Tibial nerve (tissue), 4 donors: Measurements from ENCODE around the gene RGS9. TPM values are rescaled to one million over a fixed set of nuclear protein-coding genes. Genes with fewer than 3 reads are reported as not detected.

ENCODE experiments used
- DNase-seq, 2 donors: peaks; one replicate each; pipeline ENCODE4 v3.0.0-alpha.2; 2019; ENCODE audit warnings: low spot score in 2 of 2
- H3K27ac ChIP-seq, 4 donors: fragments of 200-600 bp; sonication (generic) in 3 of 4; one replicate each; pipeline ENCODE4 v1.5.1; 2017 to 2019; ENCODE audit warnings: mild to moderate bottlenecking in 1 of 4
- H3K27me3 ChIP-seq, 2 donors: fragments of 200-600 bp; sonication (generic) in 1 of 2; one replicate each; pipeline versions ENCODE4 v1.5.1 to v1.6.0; 2017 to 2019
- H3K36me3 ChIP-seq, 3 donors: fragments of 200-600 bp; sonication (generic); one replicate each; pipeline ENCODE4 v1.5.1; 2018 to 2019
- H3K4me1 ChIP-seq, 4 donors: fragments of 200-600 bp; sonication (generic) in 3 of 4; one replicate each; pipeline ENCODE4 v1.5.1; 2017 to 2019
- H3K4me3 ChIP-seq, 4 donors: fragments of 200-600 bp; sonication (generic) in 3 of 4; one replicate each; pipeline ENCODE4 v1.5.1; 2017 to 2019; ENCODE audit warnings: mild to moderate bottlenecking in 1 of 4, moderate library complexity in 1 of 4
- H3K9me3 ChIP-seq, 4 donors: fragments of 200-600 bp; sonication (generic) in 3 of 4; one replicate each; pipeline ENCODE4 v1.5.1; 2017 to 2019
- EP300 ChIP-seq, 2 donors: sonication (generic); formaldehyde crosslinking; IDR thresholded peaks; one replicate each; pipeline ENCODE4 v1.6.1; 2017; ENCODE audit warnings: antibody characterized with exemption in 2 of 2, mild to moderate bottlenecking in 1 of 2
- POLR2A ChIP-seq, 2 donors: fragments of 450-650 bp; IDR thresholded peaks; one replicate each; pipeline ENCODE4 v1.6.1; 2017; ENCODE audit warnings: antibody characterized with exemption in 2 of 2, mild to moderate bottlenecking in 2 of 2, moderate library complexity in 2 of 2
- WGBS, 2 donors: methylation state at CpG; one replicate each; pipeline ENCODE4 v1.1.5; 2018; 5-methylcytosine and 5-hydroxymethylcytosine counted together
- total RNA-seq, 4 donors: library from RNA; depleted of rRNA; stranded (reverse); fragments of >200 nt; gene quantifications; one replicate each; pipeline ENCODE4 v1.1.0, GENCODE V29; 2016
- TF ChIP-seq, protein P1 (sequence below), 5 experiments: fragments of 200-600 bp in 3 of 5; fragments of 450-650 bp in 2 of 5; sonication (generic) in 3 of 5; IDR thresholded peaks; one replicate each; pipeline ENCODE4 v1.5.1; 2016 to 2019; ENCODE audit warnings: antibody characterized with exemption in 5 of 5, mild to moderate bottlenecking in 3 of 5, moderate library complexity in 2 of 5

The RGS9 gene
- total RNA-seq, 4 donors from 2014 or later, result 10.7 to 15.3 (median 11.3) TPM

DNA sequence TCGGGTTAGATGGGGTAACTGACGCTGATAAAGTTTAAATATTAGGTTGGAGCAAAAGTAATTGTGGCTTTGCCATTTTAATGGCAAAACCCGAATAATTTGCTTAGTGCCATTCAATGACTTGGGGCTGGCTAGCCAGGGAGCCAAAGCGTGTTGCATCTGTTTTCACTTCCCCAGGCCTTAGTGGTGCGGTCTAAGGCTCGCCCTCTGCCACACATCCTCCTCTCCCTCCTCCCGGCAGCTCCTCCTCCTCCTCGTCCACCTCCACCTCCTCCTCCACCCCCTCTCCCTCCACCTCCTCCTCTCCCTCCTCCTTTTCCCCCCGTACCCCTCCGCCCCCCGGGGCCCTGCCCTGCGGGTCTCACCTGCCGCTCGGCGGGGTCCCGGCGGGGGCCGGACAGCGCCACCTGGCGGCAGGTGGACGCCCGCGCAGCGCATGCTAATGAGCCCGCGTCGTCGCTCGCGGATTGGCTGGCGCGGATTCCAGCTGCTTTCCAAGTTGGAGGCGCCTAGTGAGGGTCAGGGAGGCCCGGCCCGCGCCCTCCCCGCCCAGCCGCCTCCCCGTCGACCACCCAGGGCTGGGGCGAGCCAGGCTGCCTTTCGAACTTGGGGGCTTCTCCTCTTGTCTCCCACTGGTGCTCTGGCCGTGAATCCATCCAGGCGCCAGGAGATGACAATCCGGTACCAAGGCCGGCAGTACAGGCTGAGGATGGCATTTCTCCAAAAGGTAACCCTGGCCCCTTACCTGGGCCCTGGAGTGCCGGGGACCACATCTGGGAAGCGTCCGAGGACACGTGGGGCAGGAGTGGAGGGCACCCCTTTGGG lies 36.6 kb upstream of the RGS9 start:
- 4 to 5% methylated on average over 30 to 45 of the region's 50 CpGs for WGBS, 2 donors

GRCh38 chr17:65101371-65101770 lies 35.8 kb upstream of the RGS9 start:
- Histone ChIP-seq H3K4me1 (peaks cover 0 to 46% (median 23%) of the 10 kb centered on the region in 4 donors), H3K27me3 (no peaks in the 10 kb centered on the region), H3K36me3 (no peaks in the 10 kb centered on the region), H3K9me3 (no peaks in the 10 kb centered on the region), H3K4me3 (peak overlapping the region in 2 of 4 donors; percentile 56 to 63), H3K27ac (peak overlapping the region in 3 of 4 donors; percentile 72 to 89 (median 77))
- TF ChIP-seq POLR2A (IDR thresholded peaks at IDR 0.05), result no peak
- no peak for TF ChIP-seq EP300 (IDR thresholded peaks at IDR 0.05)
- TF ChIP-seq, protein P1, sequence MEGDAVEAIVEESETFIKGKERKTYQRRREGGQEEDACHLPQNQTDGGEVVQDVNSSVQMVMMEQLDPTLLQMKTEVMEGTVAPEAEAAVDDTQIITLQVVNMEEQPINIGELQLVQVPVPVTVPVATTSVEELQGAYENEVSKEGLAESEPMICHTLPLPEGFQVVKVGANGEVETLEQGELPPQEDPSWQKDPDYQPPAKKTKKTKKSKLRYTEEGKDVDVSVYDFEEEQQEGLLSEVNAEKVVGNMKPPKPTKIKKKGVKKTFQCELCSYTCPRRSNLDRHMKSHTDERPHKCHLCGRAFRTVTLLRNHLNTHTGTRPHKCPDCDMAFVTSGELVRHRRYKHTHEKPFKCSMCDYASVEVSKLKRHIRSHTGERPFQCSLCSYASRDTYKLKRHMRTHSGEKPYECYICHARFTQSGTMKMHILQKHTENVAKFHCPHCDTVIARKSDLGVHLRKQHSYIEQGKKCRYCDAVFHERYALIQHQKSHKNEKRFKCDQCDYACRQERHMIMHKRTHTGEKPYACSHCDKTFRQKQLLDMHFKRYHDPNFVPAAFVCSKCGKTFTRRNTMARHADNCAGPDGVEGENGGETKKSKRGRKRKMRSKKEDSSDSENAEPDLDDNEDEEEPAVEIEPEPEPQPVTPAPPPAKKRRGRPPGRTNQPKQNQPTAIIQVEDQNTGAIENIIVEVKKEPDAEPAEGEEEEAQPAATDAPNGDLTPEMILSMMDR (IDR thresholded peaks at IDR 0.05), result no peak
- WGBS, 2 donors, result 53 to 66% methylated on average over 6 of the region's 6 CpGs
- DNase-seq, result no peak

More for the DNA sequence above, 36.6 kb upstream of the RGS9 start:
- H3K36me3 ChIP-seq, result no peaks in the 10 kb centered on the region
- peak; percentile 73 for DNase-seq
- peak overlapping the region; percentile 65 to 89 (median 74) for H3K27ac ChIP-seq
- H3K9me3 ChIP-seq, result no peaks in the 10 kb centered on the region
- peaks cover 0 to 38% (median 17%) of the 10 kb centered on the region in 4 donors for H3K4me1 ChIP-seq
- TF ChIP-seq POLR2A (IDR thresholded peaks at IDR 0.05) (no peak), EP300 (IDR thresholded peaks at IDR 0.05) (peak in 1 of 2 donors; percentile 8)
- TF ChIP-seq, protein P1 (IDR thresholded peaks at IDR 0.05), result peak; percentile 97 to 99 (median 98)
- no peaks in the 10 kb centered on the region for H3K27me3 ChIP-seq
- H3K4me3 ChIP-seq, result peak overlapping the region; percentile 37 to 63 (median 58)

- H3K36me3 ChIP-seq, result no peaks in the 10 kb centered on the region
- H3K4me1 ChIP-seq, result peaks cover 0 to 55% (median 28%) of the 10 kb centered on the region in 4 donors
- DNase-seq, result no peak
- TF ChIP-seq EP300 (IDR thresholded peaks at IDR 0.05), result no peak
- TF ChIP-seq POLR2A (IDR thresholded peaks at IDR 0.05), result no peak
- TF ChIP-seq, protein P1 (IDR thresholded peaks at IDR 0.05), result no peak
- 71 to 86% methylated on average over 5 of the region's 5 CpGs for WGBS, 2 donors
- H3K27ac ChIP-seq, result no peak overlapping the region
- H3K4me3 ChIP-seq, result no peak overlapping the region
- H3K9me3 ChIP-seq, result no peaks in the 10 kb centered on the region
- H3K27me3 ChIP-seq, result no peaks in the 10 kb centered on the region
Measured at GRCh38 chr17:65102235-65102634, 34.9 kb upstream of the RGS9 start.

DNA sequence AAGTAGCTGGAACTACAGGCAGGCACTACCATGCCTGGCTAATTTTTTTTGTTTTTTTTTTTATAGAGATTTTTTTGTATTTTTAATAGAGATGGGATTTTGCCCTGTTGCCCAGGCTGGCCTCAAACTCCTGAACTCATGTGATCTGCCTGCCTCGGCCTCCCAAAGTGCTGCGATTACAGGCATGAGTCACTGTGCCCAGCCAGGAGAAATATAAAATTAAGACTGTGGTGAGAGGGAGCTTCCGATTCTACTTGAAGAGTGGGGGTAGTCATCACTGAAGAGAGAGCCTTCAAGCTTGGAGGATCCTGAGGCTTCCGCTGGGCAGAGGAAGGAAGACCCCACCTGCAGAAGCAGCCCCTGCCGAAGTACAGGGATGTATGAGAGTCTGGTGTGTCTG lies 34.4 kb upstream of the RGS9 start:
- no peak overlapping the region for H3K27ac ChIP-seq
- no peaks in the 10 kb centered on the region for H3K9me3 ChIP-seq
- peaks cover 0 to 60% (median 29%) of the 10 kb centered on the region in 4 donors for H3K4me1 ChIP-seq
- TF ChIP-seq POLR2A (IDR thresholded peaks at IDR 0.05), result no peak
- H3K27me3 ChIP-seq, result no peaks in the 10 kb centered on the region
- WGBS, 2 donors, result 68 to 75% methylated on average over 5 of the region's 5 CpGs
- DNase-seq, result no peak
- H3K4me3 ChIP-seq, result no peak overlapping the region
- no peaks in the 10 kb centered on the region for H3K36me3 ChIP-seq

GRCh38 chr17:65103431-65103830 lies 33.7 kb upstream of the RGS9 start:
- H3K4me1 ChIP-seq, result peaks cover 0 to 63% (median 29%) of the 10 kb centered on the region in 4 donors
- no peak overlapping the region for H3K4me3 ChIP-seq

More at GRCh38 chr17:65103431-65103830, 33.7 kb upstream of the RGS9 start:
- Histone ChIP-seq H3K9me3 (no peaks in the 10 kb centered on the region), H3K27ac (peak overlapping the region in 1 of 4 donors; percentile 43), H3K27me3 (no peaks in the 10 kb centered on the region), H3K36me3 (no peaks in the 10 kb centered on the region)
- TF ChIP-seq, protein P1 (IDR thresholded peaks at IDR 0.05), result no peak
- TF ChIP-seq EP300 (IDR thresholded peaks at IDR 0.05), result no peak
- no peak for TF ChIP-seq POLR2A (IDR thresholded peaks at IDR 0.05)
- no peak for DNase-seq
- 65 to 97% methylated on average over 3 of the region's 3 CpGs for WGBS, 2 donors
